Measurements from ENCODE around the gene CCDC192.

GRCh38 chr5:127683008-127683407, 20.2 kb upstream of the CCDC192 start:
- TF ChIP-seq ZFX (IDR thresholded peaks at IDR 0.05; ENCODE audit: borderline replicate concordance) (no peak), CTCF (IDR thresholded peaks at IDR 0.05) (no peak)
